ENCODE results near the gene PFN4. TPM values are rescaled to one million over a fixed set of nuclear protein-coding genes. Genes with fewer than 3 reads are reported as not detected.
"Not testable (repeated sequence)": the region's sequence is repeated elsewhere in the genome, so short reads cannot be mapped to it uniquely, and the experiment has no call there.

The PFN4 gene
- total RNA-seq, 4 donors from 2014 or later = 0.80 TPM; not detected in 3

DNA sequence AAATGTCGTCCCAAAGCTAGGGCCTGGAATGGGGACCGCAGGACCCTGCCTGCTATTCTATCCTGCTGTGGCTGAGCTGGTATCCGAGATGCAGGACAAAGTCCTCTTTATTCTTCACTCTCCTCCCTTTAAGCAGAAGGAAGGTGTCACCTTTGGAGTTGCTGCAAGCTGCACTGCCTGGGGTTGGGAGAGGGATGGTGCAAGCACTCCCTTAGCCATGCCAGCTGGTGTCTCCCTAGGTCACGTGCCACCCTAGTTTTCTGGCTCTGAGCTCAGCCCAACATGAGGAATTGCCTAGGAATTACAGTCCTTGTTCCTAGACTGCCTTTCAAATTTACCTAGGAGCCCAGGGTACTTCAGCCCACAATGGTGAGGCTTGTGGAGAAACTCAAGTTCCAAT is 30.3 kb upstream of the PFN4 start:
- Histone ChIP-seq H3K27ac (no peak overlapping the region), H3K4me3 (no peak overlapping the region), H3K4me1 (no peaks in the 10 kb centered on the region), H3K9me3 (no peaks in the 10 kb centered on the region), H3K27me3 (no peaks in the 10 kb centered on the region), H3K36me3 (no peaks in the 10 kb centered on the region)
- in situ Hi-C loops (cut with MboI; ENCODE audit: low pct_ligation_motif_present in 1 of 4, low pct_unique_long_range_greater_than_20kb in 1 of 4, low sequenced_read_pairs in 3 of 4) (no loop called here), intact Hi-C loops (cut with DNase I; ENCODE audit: low total_unique reads) (no loop called here)
- no peak for TF ChIP-seq POLR2A (IDR thresholded peaks at IDR 0.05)
- TF ChIP-seq EP300 (IDR thresholded peaks at IDR 0.05; ENCODE audit: low read depth) = no peak
- TF ChIP-seq, protein P1, sequence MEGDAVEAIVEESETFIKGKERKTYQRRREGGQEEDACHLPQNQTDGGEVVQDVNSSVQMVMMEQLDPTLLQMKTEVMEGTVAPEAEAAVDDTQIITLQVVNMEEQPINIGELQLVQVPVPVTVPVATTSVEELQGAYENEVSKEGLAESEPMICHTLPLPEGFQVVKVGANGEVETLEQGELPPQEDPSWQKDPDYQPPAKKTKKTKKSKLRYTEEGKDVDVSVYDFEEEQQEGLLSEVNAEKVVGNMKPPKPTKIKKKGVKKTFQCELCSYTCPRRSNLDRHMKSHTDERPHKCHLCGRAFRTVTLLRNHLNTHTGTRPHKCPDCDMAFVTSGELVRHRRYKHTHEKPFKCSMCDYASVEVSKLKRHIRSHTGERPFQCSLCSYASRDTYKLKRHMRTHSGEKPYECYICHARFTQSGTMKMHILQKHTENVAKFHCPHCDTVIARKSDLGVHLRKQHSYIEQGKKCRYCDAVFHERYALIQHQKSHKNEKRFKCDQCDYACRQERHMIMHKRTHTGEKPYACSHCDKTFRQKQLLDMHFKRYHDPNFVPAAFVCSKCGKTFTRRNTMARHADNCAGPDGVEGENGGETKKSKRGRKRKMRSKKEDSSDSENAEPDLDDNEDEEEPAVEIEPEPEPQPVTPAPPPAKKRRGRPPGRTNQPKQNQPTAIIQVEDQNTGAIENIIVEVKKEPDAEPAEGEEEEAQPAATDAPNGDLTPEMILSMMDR (IDR thresholded peaks at IDR 0.05) = no peak
- no peak for TF ChIP-seq POLR2AphosphoS5 (IDR thresholded peaks at IDR 0.05)
- DNase-seq = no peak
- WGBS, 2 donors (ENCODE audit: low coverage in 1 of 2) = 87% methylated on average over 4 of the region's 4 CpGs; no CpG with 5 or more reads in 1 of the 2 donors

DNA sequence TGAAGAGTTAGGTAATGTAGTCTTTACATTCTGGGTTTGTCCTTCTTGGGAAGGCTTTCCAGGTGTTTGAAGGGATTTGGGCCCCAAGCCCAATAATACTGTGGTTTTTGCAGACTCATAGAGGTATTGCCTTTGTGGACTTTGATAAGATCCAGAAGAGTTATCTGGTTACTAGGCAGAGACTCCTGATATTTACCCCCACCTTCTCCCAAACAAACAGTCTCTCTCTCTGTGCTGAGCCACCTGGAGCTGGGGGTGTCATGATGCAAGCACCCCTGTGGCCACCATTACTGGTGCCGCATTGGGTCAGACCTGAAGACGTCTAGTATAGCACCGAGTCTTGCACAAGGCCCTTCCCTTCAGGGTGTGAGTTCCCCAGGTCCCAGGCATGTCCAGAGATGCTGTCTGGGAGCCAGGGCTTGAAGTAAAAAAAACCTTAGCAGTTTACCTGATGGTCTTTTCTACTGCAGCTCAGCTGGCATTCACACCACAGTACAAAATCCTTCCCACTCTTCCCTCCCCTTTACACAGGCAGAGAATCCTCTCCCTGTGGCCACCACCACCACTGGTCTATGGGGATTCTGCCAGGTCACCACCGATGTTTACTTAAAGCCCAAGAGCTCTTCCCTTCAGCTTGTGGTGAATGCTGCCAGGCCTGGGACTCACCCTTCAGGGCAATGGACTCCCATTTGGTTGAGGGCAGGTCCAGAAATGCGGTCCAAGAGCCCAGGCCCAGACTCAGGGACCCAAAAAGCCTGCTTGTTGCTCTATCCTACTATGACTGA is 29.5 kb upstream of the PFN4 start:
- in situ Hi-C loops (cut with MboI; ENCODE audit: low pct_ligation_motif_present in 1 of 4, low pct_unique_long_range_greater_than_20kb in 1 of 4, low sequenced_read_pairs in 3 of 4) = no loop called here

DNA sequence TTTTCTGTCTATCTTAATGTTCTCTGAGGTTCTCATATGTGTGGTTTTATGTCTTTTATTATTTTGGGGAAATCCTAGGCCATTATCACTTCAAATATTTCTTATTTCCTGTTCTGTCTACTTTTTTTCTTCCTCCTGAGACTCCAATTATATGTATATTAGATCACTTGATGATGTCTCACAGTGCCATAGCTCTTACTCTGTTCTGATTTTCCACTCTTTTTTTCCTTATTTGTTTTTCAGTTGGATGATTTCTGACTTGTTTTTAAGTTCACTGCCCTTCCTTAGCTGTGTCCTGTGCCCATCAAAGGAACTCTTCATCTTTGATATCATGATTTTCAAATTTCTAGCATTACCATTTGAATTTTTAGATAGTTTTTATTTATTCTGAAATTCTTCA is 24.2 kb upstream of the PFN4 start:
- no peak for DNase-seq
- Histone ChIP-seq H3K27me3 (no peaks in the 10 kb centered on the region), H3K36me3 (peaks cover 0 to 6% (median 0%) of the 10 kb centered on the region in 4 donors), H3K4me3 (no peak overlapping the region), H3K9me3 (peaks cover 5 to 14% of the 10 kb centered on the region in 2 donors), H3K4me1 (no peaks in the 10 kb centered on the region), H3K27ac (no peak overlapping the region)
- no peak for TF ChIP-seq EP300 (IDR thresholded peaks at IDR 0.05; ENCODE audit: low read depth)
- no peak for TF ChIP-seq POLR2A (IDR thresholded peaks at IDR 0.05)
- no peak for TF ChIP-seq POLR2AphosphoS5 (IDR thresholded peaks at IDR 0.05)
- TF ChIP-seq, protein P1 (IDR thresholded peaks at IDR 0.05) = no peak
- intact Hi-C loops (cut with DNase I; ENCODE audit: low total_unique reads) (no loop called here), in situ Hi-C loops (cut with MboI; ENCODE audit: low pct_ligation_motif_present in 1 of 4, low pct_unique_long_range_greater_than_20kb in 1 of 4, low sequenced_read_pairs in 3 of 4) (no loop called here)

More for the DNA sequence above, 29.5 kb upstream of the PFN4 start:
- H3K27ac ChIP-seq = no peak overlapping the region
- TF ChIP-seq POLR2A (IDR thresholded peaks at IDR 0.05) (no peak), POLR2AphosphoS5 (IDR thresholded peaks at IDR 0.05) (no peak), EP300 (IDR thresholded peaks at IDR 0.05; ENCODE audit: low read depth) (no peak)
- TF ChIP-seq, protein P1 (IDR thresholded peaks at IDR 0.05) = no peak
- H3K4me1 ChIP-seq = no peaks in the 10 kb centered on the region
- WGBS, 2 donors (ENCODE audit: low coverage in 1 of 2) = 94 to 100% methylated on average over 1 to 5 of the region's 5 CpGs
- H3K27me3 ChIP-seq = no peaks in the 10 kb centered on the region
- H3K36me3 ChIP-seq = peaks cover 0 to 3% (median 0%) of the 10 kb centered on the region in 4 donors
- H3K9me3 ChIP-seq = peaks cover 0 to 5% of the 10 kb centered on the region in 2 donors
- no peak overlapping the region for H3K4me3 ChIP-seq
- intact Hi-C loops (cut with DNase I; ENCODE audit: low total_unique reads) = no loop called here
- DNase-seq = no peak

DNA sequence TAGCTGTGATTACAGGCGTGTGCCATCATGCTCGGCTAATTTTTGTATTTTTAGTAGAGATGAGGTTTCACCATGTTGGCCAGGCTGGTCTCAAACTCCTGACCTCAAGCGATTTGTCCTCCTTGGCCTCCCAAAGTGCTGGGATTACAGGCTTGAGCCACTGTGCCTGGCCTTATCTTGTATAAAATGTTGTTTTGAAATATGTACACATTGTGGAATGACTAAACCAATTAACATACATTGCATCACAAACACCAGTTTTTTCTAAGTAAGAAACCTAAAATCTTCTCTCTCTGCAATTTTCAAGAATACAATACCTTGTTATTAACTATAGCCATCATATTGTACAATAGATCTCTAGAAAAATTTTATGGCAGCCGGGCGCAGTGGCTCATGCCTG is 17.2 kb upstream of the PFN4 start:
- H3K27me3 ChIP-seq; H3K27ac ChIP-seq; H3K4me1 ChIP-seq; H3K36me3 ChIP-seq; DNase-seq; in situ Hi-C loops (cut with MboI; ENCODE audit: low pct_ligation_motif_present in 1 of 4, low pct_unique_long_range_greater_than_20kb in 1 of 4, low sequenced_read_pairs in 3 of 4); H3K9me3 ChIP-seq; intact Hi-C loops (cut with DNase I; ENCODE audit: low total_unique reads); H3K4me3 ChIP-seq: not testable (repeated sequence)
- 91 to 94% methylated on average over 3 to 5 of the region's 5 CpGs for WGBS, 2 donors (ENCODE audit: low coverage in 1 of 2)
